Measurements from ENCODE around the gene STK11.

The STK11 gene

GRCh38 chr19:1169921-1170885 is 35.4 kb upstream of the STK11 start:
- no peak for DNase-seq (ENCODE audit: low spot score)
- no peak for TF ChIP-seq CTCF (IDR thresholded peaks at IDR 0.05; ENCODE audit: borderline replicate concordance, control extremely low read depth, extremely low read depth, insufficient read depth, missing control alignments)
- in situ Hi-C loops (cut with MboI; ENCODE audit: low sequenced_read_pairs, unreplicated experiment), result no loop called here

GRCh38 chr19:1170938-1171754 is 34.4 kb upstream of the STK11 start:
- TF ChIP-seq CTCF (IDR thresholded peaks at IDR 0.05; ENCODE audit: borderline replicate concordance, control extremely low read depth, extremely low read depth, insufficient read depth, missing control alignments), result no peak
- DNase-seq (ENCODE audit: low spot score), result no peak
- in situ Hi-C loops (cut with MboI; ENCODE audit: low sequenced_read_pairs, unreplicated experiment), result no loop called here

GRCh38 chr19:1171755-1172352 is 33.7 kb upstream of the STK11 start:
- no peak for DNase-seq (ENCODE audit: low spot score)
- in situ Hi-C loops (cut with MboI; ENCODE audit: low sequenced_read_pairs, unreplicated experiment), result no loop called here
- TF ChIP-seq CTCF (IDR thresholded peaks at IDR 0.05; ENCODE audit: borderline replicate concordance, control extremely low read depth, extremely low read depth, insufficient read depth, missing control alignments), result no peak

DNA sequence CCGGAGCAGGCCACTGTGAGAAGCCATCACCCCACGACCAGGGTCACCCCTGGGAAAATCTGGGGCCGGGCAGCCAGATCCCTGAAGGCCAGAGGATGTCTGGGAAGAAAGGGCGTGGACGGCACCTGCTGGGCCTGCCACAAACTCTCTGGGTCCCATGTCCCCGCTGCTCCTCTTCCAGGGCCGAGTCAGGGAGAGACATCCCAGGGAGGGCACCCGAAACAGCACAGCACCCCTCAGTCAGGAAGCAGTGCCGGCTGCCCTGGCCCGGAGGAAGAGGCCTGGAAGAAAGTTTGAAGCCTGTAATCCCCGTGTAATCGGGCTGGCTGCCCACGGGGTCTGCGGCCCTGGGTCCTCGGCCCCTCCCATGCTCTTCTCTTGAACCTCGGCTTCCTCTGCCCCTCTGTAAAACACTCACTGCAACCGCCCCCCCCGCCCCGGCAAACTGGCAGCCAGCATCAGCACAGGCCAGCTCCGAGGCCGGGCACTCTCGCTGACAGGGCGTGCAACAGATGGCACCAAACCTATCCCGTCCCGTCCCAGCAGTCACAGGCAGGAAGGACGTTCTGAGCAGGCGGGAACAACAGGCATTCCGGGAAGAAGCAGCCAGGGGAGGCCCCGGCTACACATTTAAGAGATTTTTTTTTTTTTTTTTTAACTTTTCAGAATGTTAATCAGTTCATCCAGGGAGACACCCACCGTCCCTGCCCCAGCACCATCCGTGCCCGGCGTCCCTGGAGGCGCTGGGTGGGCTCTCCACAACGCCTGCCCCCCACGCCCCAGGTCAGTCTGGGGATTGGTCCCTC is 33.0 kb upstream of the STK11 start:
- in situ Hi-C loops (cut with MboI; ENCODE audit: low sequenced_read_pairs, unreplicated experiment), result no loop called here
- DNase-seq (ENCODE audit: low spot score), result no peak
- TF ChIP-seq CTCF (IDR thresholded peaks at IDR 0.05; ENCODE audit: borderline replicate concordance, control extremely low read depth, extremely low read depth, insufficient read depth, missing control alignments), result no peak

GRCh38 chr19:1173159-1173844 is 32.3 kb upstream of the STK11 start:
- no peak for DNase-seq (ENCODE audit: low spot score)
- in situ Hi-C loops (cut with MboI; ENCODE audit: low sequenced_read_pairs, unreplicated experiment), result no loop called here
- TF ChIP-seq CTCF (IDR thresholded peaks at IDR 0.05; ENCODE audit: borderline replicate concordance, control extremely low read depth, extremely low read depth, insufficient read depth, missing control alignments), result no peak
